HG03064 (cell line): Measurements from ENCODE around the gene PGGHG.
"Not testable (repeated sequence)": the region's sequence is repeated elsewhere in the genome, so short reads cannot be mapped to it uniquely, and the experiment has no call there.

ENCODE experiments used
- ATAC-seq: cut with Tn5 transposase; IDR thresholded peaks from one replicate; pipeline ENCODE4 v1.9.1; 2021; ENCODE audit warnings: low read depth; ENCODE audit not compliant: unreplicated experiment

Gene PGGHG

DNA sequence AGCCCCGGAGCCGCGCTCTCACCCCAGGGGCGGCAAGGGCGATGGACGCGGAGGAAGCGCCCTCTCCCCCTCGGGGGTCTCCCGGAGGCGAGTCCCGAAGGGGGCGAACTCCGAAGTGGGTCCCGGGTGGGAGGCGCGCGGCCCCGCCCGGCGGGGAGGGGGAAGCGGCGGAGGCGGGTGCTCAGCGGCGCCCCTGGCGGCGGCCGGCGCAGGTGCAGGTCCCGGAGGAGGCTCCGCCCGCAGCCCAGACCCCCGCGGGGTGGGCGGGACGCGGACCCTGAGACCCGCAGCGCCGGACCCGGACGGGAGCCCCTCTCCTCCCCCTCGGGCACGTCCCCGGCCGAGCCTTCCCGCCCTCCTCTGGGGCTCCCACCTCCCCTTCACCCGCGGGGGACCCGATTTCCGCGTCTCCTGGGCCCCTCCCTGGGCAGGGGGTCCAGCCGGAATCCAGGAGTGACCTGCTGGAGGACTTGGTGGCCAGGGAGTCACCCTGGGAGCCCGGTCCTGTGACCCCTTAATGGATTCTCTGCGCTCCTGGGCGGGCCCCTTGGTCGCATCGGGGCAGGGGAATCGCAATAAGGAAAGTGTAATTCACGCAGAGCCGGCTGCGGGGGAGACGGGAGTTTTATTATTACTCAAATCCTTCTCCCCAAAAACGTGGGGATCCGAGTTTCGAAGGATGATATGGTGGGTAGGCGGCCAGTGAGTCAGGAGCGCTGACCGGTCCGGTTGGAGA is 22.3 kb downstream of the PGGHG start:
- not testable (repeated sequence) for ATAC-seq

DNA sequence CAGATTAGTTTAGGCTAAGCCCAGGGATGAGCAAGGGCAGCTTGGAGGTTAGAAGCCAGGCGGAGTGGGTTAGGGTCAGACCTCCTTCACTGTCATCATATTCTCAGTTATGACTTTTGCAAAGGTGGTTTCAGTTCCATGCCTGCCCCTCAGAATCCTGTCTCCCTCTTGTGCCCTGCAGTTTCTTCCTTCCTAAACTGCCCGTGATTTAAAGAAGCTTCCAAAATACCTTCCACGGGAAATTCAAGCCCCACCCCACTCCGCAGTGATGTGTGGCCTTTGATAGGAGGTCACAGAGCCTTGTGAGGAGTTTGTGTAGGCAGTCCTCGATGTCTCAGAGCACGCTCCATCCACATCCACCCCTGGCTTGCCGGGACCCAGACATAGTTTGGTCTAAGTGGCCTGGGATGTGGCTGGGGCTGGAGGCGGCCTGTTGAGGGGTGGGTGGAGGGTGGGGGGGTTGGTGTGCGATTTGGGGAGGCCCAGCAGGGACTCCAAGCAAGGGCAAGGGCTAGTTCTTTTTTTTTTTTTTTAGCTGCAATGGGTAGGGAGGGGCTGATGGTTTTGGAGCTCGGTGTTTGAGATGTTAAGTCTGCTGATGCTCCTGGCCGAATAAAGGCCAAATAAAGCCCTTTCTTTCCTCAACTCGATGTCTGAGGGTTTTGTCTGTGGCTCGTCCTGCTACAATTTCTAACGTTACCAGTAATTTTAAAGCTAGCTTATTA is 23.3 kb downstream of the PGGHG start:
- no peak for ATAC-seq

DNA sequence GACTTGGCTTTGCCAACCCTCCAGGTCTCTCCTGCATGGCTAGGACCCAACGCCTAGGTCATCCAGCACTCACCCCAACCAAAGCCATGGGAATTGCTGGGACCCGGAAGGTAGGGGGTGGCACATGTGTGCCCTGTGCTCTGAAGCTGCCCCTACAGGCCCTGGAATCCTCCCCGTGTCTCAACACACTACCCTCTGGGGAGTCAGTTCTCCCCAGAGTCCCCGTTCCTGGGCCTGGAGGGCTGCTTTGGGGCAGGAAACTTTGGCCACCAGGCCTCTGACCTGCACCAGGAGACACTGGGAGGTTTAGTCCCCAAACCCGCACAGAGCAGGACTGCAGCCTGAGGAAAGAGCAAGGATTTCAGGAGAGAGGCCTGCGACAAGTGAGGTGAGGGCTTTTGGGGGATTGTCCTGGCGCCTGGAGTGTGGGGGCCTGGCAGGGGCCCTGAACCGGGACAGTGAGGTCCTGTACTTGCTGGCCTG is 24.4 kb downstream of the PGGHG start:
- no peak for ATAC-seq

DNA sequence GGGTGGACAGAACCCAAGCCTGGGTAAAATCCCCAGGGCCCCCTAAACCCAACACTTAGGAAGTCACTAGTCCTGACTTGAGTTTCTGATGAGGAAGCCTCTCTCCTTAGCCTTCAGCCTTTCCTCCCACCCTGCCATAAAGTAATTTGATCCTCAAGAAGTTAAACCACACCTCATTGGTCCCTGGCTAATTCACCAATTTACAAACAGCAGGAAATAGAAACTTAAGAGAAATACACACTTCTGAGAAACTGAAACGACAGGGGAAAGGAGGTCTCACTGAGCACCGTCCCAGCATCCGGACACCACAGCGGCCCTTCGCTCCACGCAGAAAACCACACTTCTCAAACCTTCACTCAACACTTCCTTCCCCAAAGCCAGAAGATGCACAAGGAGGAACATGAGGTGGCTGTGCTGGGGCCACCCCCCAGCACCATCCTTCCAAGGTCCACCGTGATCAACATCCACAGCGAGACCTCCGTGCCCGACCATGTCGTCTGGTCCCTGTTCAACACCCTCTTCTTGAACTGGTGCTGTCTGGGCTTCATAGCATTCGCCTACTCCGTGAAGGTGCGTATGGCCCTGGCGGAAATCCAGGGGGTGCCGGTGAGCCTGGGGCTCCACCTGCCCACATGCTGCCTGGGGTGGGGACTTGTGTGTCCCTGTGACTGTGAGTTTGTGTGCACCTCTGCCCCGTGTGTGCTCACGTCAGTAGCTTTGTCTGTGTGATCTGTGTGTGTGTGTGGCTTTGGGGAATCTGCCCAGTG is 25.0 kb downstream of the PGGHG start, which contains the start of gene IFITM1:
TSS of gene IFITM1 (plus strand) at position 254 of the 767 bp plus-strand sequence. CDS start at position 385, 131 bp downstream.
- ATAC-seq, result no peak

DNA sequence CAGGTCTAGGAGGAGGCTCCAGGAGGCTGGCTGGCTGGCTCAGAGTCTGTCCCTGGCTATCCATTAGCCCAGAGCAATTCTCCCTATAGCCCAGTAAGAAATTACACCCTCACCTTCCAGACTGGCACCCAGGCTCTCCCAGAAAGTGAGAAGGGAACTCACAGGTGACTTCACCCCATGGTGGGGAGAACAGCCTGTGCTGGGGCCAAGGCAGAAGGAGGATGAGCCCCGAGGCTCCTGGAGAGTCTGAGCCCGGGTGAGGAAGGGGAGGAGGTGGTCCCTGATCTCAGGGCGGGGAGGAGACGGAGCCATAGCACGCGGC is 25.6 kb downstream of the PGGHG start:
- not testable (repeated sequence) for ATAC-seq

DNA sequence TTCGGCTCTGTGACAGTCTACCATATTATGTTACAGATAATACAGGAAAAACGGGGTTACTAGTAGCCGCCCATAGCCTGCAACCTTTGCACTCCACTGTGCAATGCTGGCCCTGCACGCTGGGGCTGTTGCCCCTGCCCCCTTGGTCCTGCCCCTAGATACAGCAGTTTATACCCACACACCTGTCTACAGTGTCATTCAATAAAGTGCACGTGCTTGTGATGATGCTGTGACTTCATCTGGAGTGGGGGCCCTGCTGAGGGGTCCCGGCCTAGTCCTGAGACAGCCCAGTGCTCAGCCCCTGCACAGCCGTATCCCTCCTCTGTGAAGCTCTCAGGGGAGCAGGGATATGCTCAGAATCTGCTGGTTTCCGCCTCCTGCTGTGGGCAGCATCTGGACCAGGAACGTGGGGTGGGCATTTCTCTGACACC is 26.1 kb downstream of the PGGHG start:
- no peak for ATAC-seq

DNA sequence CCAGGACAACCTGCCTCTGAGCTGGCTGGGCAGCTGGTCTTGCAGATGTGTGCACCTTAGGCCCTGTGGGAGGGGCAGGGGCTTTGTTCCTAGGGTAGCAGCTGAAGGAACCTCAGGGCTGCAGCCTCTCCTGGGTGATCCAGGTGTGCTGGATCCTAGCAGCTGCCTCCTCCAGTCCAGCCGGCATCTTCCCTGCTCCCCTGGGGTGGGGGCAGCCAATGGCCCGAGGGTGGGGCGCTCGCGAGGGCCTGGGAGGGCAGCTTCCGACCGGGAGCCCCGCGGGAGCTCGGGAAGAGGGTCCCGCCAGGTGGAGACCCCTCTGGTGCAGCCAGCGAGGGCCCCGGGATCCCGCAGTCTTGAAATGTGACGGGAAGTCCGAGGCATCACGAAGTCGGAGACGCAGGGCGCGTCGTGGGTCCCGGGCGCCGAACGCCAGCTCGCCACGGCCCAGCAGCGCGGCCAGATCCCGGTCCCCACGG is 26.6 kb downstream of the PGGHG start:
- no peak for ATAC-seq

DNA sequence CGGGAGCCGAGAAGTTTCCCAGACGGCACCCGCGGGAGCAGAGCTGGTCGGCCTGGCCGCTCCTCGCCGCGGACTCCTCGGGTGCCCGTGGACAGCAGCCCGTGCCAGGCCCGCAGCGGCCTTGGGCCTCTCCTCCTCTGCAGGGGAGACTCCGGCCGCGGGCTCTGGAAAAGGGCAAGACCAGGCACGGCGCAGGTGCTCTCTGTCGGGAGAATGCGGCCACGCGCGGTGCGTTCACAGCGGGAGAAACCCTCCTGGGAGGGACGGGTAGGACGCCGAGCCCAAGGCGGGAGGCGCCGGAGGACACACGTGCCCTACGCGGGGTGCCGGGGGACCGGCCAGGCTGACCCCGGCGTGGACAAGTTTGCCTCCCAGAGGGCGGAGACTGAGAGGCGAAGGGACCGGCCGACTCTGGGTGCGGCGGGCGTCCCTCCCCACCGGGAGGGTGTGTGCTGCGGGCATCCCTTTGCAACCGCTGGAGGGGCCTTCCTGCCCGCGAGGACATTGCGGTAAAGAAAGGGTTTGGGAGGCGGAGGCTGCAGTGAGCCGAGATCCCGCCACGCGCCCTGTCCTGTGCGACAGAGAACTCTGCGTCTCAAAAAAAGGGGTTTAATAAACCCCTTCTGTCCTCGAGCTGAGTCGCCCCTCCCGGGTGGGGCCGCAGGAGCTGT is 27.2 kb downstream of the PGGHG start:
- no peak for ATAC-seq

DNA sequence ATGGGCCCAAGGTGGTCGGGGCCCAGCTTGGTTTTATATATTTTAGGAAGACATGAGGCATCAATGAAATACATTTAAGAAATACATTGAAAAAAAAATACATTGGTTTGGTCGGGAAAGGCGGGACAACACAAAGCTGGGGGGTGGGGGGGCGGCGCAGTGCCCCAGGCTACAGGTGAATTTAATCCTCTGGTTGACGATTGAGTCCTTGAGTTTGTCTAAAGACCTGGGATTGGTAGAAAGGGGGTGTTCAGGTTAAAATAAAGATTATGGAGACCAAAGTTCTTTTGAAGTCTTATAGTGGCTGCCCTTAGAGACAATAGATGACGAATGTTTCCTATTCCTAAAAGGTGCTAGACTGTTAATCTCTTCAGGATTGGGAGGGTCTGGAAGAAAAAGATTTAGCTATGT is 28.0 kb downstream of the PGGHG start:
- no peak for ATAC-seq

DNA sequence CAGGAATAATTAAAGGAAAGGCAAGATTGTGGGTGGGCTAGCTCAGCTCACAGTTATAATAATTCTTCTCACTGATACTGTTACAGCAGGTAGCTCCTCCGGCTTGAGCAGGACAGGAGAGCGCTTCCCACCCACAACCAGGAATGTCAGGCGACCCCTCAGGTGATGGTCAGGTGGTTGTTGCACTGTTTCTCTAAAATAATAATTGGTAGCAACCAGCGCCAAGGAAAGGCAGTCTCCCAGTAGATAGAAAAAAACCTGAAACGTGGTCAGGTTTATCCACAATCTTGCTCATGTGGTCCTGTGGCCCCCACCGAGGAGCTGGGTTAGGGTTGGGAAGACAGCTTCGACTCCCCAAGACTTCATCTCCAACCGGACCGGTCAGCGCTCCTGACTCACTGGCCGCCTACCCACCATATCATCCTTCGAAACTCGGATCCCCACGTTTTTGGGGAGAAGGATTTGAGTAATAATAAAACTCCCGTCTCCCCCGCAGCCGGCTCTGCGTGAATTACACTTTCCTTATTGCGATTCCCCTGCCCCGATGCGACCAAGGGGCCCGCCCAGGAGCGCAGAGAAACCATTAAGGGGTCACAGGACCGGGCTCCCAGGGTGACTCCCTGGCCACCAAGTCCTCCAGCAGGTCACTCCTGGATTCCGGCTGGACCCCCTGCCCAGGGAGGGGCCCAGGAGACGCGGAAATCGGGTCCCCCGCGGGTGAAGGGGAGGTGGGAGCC is 28.9 kb downstream of the PGGHG start:
- ATAC-seq, result not testable (repeated sequence)

DNA sequence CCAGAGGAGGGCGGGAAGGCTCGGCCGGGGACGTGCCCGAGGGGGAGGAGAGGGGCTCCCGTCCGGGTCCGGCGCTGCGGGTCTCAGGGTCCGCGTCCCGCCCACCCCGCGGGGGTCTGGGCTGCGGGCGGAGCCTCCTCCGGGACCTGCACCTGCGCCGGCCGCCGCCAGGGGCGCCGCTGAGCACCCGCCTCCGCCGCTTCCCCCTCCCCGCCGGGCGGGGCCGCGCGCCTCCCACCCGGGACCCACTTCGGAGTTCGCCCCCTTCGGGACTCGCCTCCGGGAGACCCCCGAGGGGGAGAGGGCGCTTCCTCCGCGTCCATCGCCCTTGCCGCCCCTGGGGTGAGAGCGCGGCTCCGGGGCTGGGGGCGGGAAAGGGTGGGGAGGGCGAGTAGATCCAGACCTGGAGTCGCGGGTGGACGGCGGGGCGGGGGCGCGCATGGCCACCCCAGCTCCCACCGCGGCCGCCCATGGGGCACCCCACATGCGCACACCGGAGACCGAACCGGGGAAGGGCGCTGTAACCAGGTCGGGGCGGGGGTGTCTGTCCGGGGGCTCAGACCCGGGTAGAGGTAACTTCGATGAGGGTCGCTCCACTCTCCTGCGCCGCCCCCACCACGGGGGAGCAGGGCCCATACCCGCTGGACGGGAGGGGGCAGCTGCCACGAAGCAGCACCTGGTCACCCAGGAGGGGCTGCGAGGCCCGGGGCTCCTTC is 29.6 kb downstream of the PGGHG start:
- not testable (repeated sequence) for ATAC-seq

DNA sequence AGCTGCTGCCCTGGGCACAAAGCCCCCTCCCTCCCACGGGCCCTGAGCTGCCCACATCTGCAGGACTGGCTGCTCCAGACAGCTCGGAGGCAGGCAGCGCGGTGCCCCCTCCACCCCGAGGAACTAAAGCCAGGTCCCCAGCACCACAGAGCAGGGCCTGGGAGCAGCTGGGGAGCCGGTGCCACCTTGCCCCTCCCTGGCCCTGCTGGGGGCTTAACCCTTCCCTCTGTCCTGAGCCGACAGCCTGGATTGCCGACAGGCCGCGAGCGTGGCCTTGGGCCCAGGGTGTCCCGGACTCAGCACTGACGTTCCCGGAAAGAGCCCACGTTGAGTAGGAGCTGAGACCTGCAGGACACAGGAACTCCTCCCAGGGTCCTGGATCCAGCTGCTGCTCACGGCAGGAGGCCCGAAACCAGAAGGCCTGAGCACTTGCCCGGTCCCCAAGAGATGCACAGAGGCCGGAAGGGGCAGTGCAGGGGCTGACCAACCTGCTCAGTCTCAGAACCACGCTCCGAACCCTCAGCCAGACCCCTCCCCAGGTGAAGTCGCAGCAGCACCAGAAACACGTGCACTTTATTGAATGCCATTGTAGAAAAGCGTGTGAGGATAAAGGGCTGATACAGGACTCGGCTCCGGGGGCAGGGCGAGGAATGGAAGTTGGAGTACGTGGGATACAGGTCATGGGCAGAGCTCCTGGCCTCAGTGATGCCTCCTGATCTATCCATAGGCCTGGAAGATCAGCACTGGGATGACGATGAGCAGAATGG is 30.4 kb downstream of the PGGHG start:
- ATAC-seq, result not testable (repeated sequence)

DNA sequence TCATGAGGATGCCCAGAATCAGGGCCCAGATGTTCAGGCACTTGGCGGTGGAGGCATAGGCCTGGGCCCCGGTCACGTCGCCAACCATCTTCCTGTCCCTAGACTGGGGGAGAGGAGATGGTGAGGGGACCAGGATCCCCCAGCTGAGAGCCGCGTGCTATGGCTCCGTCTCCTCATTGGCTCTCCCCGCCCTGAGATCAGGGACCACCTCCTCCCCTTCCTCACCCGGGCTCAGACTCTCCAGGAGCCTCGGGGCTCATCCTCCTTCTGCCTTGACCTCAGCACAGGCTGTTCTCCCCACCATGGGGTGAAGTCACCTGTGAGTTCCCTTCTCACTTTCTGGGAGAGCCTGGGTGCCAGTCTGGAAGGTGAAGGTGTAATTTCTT is 31.0 kb downstream of the PGGHG start:
- ATAC-seq, result not testable (repeated sequence)

DNA sequence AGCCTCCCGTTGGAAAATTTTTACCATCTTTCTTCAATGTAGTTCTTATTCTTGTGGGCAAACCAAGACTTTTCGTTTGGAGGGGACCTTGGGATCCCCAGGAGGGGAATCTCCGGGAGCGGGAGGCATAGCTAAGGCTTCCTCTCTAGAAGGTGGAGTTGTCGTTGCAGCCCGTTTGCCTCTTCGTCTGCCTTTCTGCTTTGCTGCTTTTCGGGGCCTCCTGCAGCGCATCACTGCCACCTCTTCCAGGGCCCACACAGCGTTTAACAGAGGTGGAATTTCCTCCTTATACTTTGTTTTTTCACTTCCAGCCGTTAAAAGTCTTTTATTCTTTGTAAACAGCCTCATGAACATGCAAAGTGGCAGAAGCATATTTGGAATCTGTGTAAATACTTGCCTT is 35.2 kb downstream of the PGGHG start:
- no peak for ATAC-seq

DNA sequence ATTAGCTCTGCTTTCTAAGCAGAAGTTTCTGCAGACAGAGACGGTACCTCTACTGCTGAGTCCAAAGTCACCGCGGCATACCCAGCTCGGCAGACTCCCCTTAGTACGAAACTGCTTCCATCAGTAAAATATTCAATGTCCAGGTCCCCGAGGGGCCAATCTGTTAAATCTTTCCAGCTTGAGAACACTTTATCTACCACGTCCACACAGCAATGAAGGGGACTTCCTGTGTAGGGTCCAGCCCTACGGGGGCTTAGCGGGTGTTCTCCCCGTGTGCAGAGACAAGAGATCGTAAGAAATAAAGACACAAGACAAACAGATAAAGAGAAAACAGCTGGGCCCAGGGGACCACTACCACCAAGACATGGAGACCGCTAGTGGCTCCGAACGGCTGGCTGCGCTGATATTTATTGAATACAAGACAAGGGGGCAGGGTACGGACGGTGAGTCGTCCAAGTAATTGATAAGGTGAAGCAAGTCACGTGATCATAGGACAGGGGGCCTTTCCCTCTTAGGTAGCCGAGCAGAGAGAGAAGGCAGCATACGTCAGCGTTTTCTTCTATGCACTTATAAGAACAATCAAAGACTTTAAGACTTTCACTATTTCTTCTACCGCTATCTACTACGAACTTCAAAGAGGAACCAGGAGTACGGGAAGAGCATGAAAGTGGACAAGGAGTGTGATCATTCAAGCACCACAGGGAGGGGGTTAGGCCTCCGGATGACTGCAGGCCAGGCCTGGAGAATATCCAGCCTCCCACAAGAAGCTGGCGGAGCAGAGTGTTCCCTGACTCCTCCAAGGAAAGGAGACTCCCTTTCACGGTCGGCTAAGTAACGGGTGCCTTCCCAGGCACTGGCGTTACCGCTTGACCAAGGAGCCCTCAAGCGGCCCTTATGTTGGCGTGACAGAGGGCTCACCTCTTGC is 35.9 kb downstream of the PGGHG start:
- not testable (repeated sequence) for ATAC-seq

DNA sequence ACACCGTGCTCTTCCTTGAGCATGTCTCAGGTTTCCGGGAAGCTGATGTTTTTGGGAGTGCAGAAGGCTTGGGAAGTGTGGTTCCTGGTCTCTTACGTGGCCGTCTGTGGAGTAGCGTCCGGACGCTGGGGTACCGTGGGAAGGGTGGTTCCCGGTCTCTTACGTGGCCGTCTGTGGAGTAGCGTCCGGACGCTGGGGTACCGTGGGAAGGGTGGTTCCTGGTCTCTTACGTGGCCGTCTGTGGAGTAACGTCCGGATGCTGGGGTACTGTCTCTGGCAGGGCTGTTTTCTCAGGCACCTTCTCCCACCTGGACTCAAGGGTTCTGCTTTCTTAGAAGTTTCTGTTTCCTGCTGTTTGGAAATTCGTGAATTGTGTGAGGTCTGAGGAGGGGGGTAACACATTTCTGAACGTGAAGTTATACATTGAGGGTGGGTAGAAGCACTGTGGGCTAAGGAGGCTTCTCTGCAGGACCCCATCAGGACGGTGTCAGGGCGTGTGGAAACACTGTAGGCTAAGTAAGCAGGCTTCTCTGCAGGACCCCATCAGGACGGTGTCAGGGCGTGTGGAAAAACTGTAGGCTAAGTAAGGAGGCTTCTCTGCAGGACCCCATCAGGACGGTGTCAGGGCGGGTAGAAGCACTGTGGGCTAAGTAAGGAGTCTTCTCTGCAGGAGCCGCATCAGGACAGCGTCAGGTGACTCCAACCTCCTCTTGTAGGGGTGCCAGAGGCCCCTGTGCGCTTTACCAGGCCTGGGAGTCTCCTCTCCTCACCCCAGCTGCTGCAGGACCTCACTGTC is 37.1 kb downstream of the PGGHG start:
- no peak for ATAC-seq

DNA sequence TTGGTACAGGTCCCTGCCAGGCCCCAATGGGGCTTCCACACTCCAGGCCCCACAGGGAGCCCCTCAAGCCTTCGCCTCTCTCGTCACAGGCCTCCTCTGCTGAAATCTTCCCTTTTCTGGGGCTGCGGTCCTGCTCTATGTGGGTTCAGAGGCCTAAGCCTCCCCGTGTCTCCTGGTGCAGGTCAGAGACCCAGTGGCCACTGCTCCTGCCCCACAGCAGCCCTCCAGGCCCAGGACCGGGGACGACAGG is 37.6 kb downstream of the PGGHG start:
- ATAC-seq, result no peak
